Stimulated activated naive CD8-positive, alpha-beta T cell treated with anti-CD3 and anti-CD28 coated beads, Interleukin-15, Interleukin-2, amounts not matched to agents 100 ng/mL and 50 ng/mL, for 24 hours (primary cell): ENCODE data around the gene EIF1B.

Source experiments
- H3K27ac Mint-ChIP-seq: one replicate; pipeline ENCODE4 v1.8.0; 2021; ENCODE audit warnings: mild to moderate bottlenecking, mixed read lengths
- H3K27me3 Mint-ChIP-seq: one replicate; pipeline ENCODE4 v1.8.0; 2021; ENCODE audit warnings: mixed read lengths
- H3K36me3 Mint-ChIP-seq: one replicate; pipeline ENCODE4 v1.8.0; 2021; ENCODE audit warnings: low read depth, mixed read lengths
- H3K4me1 Mint-ChIP-seq: one replicate; pipeline ENCODE4 v1.8.0; 2021; ENCODE audit warnings: low read depth, mixed read lengths
- H3K4me3 Mint-ChIP-seq: one replicate; pipeline ENCODE4 v1.8.0; 2021; ENCODE audit warnings: mild to moderate bottlenecking, mixed read lengths
- H3K9me3 Mint-ChIP-seq: one replicate; pipeline ENCODE4 v1.8.0; 2021; ENCODE audit warnings: mixed read lengths

The EIF1B gene

GRCh38 chr3:40355410-40355809 is 45.9 kb downstream of the EIF1B start:
- H3K27ac Mint-ChIP-seq = no peak overlapping the region
- no peak overlapping the region for H3K4me3 Mint-ChIP-seq
- no peaks in the 10 kb centered on the region for H3K4me1 Mint-ChIP-seq
- no peaks in the 10 kb centered on the region for H3K36me3 Mint-ChIP-seq
- H3K9me3 Mint-ChIP-seq = peaks cover 6% of the 10 kb centered on the region
- H3K27me3 Mint-ChIP-seq = peaks cover 36% of the 10 kb centered on the region

- H3K4me1 Mint-ChIP-seq = no peaks in the 10 kb centered on the region
- no peaks in the 10 kb centered on the region for H3K9me3 Mint-ChIP-seq
Measured at GRCh38 chr3:40358454-40358853, 48.9 kb downstream of the EIF1B start.

More at GRCh38 chr3:40358454-40358853, 48.9 kb downstream of the EIF1B start:
- no peak overlapping the region for H3K4me3 Mint-ChIP-seq
- H3K27ac Mint-ChIP-seq = no peak overlapping the region
- no peaks in the 10 kb centered on the region for H3K36me3 Mint-ChIP-seq
- H3K27me3 Mint-ChIP-seq = peaks cover 22% of the 10 kb centered on the region
